Kidney epithelial cell (primary cell): ENCODE results near the gene CROT. TPM values are rescaled to one million over a fixed set of nuclear protein-coding genes. Genes with fewer than 3 reads are reported as not detected.

Source experiments
- DNase-seq: peaks from one replicate; pipeline ENCODE4 v3.0.0-alpha.2; 2010; ENCODE audit warnings: low read depth
- H3K27me3 ChIP-seq: 2 replicates; pipeline ENCODE4 v1.6.0; 2011; ENCODE audit warnings: low read length; ENCODE audit not compliant: control insufficient read depth, insufficient read depth
- H3K36me3 ChIP-seq: 2 replicates; pipeline ENCODE4 v1.5.1; 2011; ENCODE audit warnings: low read length; ENCODE audit not compliant: control insufficient read depth, insufficient read depth
- H3K4me3 ChIP-seq: 2 replicates; pipeline ENCODE4 v1.5.1; 2011; ENCODE audit warnings: low read depth, mild to moderate bottlenecking, control low read depth, low read length
- CTCF ChIP-seq: IDR thresholded peaks from 2 replicates; pipeline ENCODE4 v1.5.1; 2011; ENCODE audit warnings: mild to moderate bottlenecking, moderate library complexity, low read length, control low read depth, inconsistent platforms; ENCODE audit not compliant: insufficient read depth, poor library complexity, severe bottlenecking
- total RNA-seq: library from RNA; depleted of rRNA; stranded (reverse); fragments of >200 nt; gene quantifications from 2 replicates; pipeline ENCODE4 v1.2.3, GENCODE V29; 2015

Gene CROT
- total RNA-seq, 1 donor from 2014 or later = 5.7 TPM

DNA sequence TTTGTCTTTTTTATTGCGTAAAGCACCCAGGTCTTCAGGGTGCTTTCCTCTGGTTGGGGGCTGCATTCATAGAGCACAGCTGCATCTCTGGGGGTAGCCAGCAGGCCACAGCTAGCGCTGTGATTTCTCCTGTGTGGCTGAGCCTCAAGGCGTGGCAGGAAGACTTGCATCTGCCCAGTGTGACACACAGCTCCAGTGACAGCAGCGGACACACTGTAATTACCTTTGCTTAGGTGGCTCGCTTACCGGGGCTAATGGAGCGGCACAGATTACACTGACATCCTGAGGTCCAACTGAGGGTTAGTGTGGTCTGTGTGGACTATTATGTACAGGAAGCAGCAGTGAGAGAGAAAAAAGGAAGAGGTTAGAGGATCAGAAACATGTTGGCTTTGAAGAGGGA, 102.9 kb downstream of the CROT start:
- H3K27me3 ChIP-seq = no peaks in the 10 kb centered on the region
- H3K36me3 ChIP-seq = no peaks in the 10 kb centered on the region
- no peak overlapping the region for H3K4me3 ChIP-seq
- no peak for TF ChIP-seq CTCF
- peak; percentile 4 for DNase-seq

Other genes starting within 250 kb of the CROT start
- 37.3 and 40.4 TPM in 2 replicates for gene DMTF1, start 193.2 kb upstream of the CROT start, total RNA-seq
- gene TMEM243, start 125.9 kb upstream of the CROT start, total RNA-seq = 28.9 and 35.0 TPM in 2 replicates
- 6.4 and 6.6 TPM in 2 replicates for gene ABCB4, start 130.0 kb downstream of the CROT start, total RNA-seq